Tibial artery (tissue), 4 donors: ENCODE measurements around the gene MMEL1.

Experiments
- DNase-seq, 2 donors: peaks; one replicate each; pipeline ENCODE4 v3.0.0-alpha.2; 2019
- H3K27ac ChIP-seq, 2 donors: fragments of 200-600 bp; sonication (generic) in 1 of 2; 1 replicate in 1 of 2; 2 replicates in 1 of 2; pipeline ENCODE4 v1.5.1; 2018 to 2019; ENCODE audit warnings: mild to moderate bottlenecking in 1 of 2
- H3K27me3 ChIP-seq, 2 donors: fragments of 200-600 bp; sonication (generic) in 1 of 2; one replicate each; pipeline versions ENCODE4 v1.5.1 to v1.6.0; 2016 to 2019
- H3K36me3 ChIP-seq, 3 donors: fragments of 200-600 bp; sonication (generic) in 2 of 3; one replicate each; pipeline ENCODE4 v1.5.1; 2016 to 2019; ENCODE audit warnings: mild to moderate bottlenecking in 2 of 3
- H3K4me1 ChIP-seq, 4 donors: fragments of 200-600 bp; sonication (generic) in 2 of 4; 1 replicate in 3 of 4; 2 replicates in 1 of 4; pipeline ENCODE4 v1.5.1; 2016 to 2019
- H3K4me3 ChIP-seq, 2 donors: fragments of 200-600 bp; sonication (generic) in 1 of 2; 1 replicate in 1 of 2; 2 replicates in 1 of 2; pipeline ENCODE4 v1.5.1; 2018 to 2019; ENCODE audit warnings: mild to moderate bottlenecking in 2 of 2
- H3K9me3 ChIP-seq, 3 donors: fragments of 200-600 bp; sonication (generic) in 1 of 3; one replicate each; pipeline ENCODE4 v1.5.1; 2016 to 2019
- intact Hi-C: fragments of 100-400 bp; cut with DNase I; formaldehyde crosslinking; loops from one replicate; pipeline ENCODE4 v1.15.0; 2023; ENCODE audit warnings: low total_unique reads
- TF ChIP-seq, protein P1 (sequence below), 2 experiments: fragments of 200-600 bp in 1 of 2; fragments of 450-650 bp in 1 of 2; IDR thresholded peaks; one replicate each; pipeline ENCODE4 v1.5.1; 2017 to 2019; ENCODE audit warnings: antibody characterized with exemption in 2 of 2, mild to moderate bottlenecking in 1 of 2, moderate library complexity in 1 of 2

The MMEL1 gene

DNA sequence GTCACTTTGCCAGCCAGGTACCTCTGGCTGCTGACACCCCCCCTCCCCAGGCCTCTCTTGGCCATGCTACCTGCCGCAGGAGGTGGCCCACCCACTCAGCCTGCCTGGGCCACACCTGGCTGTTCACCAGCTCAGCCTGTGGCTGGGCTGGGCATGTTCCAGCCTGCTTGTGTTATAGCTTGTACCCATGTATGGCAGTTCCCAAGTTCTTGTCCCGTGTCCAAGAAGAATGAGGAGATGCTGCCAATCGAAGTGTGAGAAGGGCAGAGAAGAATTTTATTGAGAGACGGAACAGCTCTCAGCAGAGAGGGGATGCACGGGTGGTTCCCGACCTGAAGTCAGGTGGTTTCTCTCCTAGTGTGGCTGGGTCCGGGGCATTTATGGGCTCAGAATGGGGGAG lies 3.9 kb upstream of the MMEL1 start:
- no peak overlapping the region for H3K4me3 ChIP-seq
- intact Hi-C loops: no loop called here
- no peak overlapping the region for H3K27ac ChIP-seq
- no peaks in the 10 kb centered on the region for H3K9me3 ChIP-seq
- DNase-seq: no peak
- TF ChIP-seq, protein P1, sequence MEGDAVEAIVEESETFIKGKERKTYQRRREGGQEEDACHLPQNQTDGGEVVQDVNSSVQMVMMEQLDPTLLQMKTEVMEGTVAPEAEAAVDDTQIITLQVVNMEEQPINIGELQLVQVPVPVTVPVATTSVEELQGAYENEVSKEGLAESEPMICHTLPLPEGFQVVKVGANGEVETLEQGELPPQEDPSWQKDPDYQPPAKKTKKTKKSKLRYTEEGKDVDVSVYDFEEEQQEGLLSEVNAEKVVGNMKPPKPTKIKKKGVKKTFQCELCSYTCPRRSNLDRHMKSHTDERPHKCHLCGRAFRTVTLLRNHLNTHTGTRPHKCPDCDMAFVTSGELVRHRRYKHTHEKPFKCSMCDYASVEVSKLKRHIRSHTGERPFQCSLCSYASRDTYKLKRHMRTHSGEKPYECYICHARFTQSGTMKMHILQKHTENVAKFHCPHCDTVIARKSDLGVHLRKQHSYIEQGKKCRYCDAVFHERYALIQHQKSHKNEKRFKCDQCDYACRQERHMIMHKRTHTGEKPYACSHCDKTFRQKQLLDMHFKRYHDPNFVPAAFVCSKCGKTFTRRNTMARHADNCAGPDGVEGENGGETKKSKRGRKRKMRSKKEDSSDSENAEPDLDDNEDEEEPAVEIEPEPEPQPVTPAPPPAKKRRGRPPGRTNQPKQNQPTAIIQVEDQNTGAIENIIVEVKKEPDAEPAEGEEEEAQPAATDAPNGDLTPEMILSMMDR (IDR thresholded peaks at IDR 0.05): no peak
- peaks cover 0 to 12% (median 3%) of the 10 kb centered on the region in 4 donors for H3K4me1 ChIP-seq
- peaks cover 0 to 71% of the 10 kb centered on the region in 2 donors for H3K27me3 ChIP-seq
- H3K36me3 ChIP-seq: no peaks in the 10 kb centered on the region

DNA sequence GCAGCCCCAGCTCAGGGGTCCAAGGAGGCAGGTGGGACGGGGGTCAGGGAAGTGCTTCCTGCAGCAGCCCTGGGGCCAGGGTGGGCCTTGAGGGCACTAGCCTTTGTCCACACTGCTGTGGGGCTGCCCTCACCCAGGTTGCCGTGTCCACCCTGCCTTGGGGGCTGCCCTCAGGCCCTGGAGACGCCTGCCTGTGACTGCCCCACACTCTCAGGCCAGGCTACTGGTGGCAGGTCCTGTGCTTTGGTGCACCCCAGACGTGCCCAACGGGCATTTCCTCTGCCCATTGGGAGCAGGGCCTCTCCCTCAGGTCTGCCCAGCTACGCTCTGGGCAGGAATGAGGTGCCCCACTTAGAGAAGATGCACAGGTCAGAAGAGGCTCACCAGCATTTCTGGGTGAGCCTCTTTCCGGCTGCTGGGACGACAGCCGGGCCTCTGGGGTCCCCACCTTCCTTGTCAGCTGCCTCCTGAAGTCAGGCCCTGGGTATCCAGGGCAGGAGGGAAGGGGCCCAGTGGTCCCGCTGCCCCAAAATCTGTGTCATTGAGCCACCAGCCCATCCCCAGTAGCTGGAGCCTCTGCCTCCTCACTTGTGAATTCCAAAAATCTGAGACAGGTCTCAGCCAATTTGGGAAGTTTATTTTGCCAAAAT lies 2.7 kb upstream of the MMEL1 start:
- H3K4me1 ChIP-seq: peaks cover 0 to 5% (median 0%) of the 10 kb centered on the region in 4 donors
- no peak for DNase-seq
- no peaks in the 10 kb centered on the region for H3K9me3 ChIP-seq
- H3K27ac ChIP-seq: no peak overlapping the region
- TF ChIP-seq, protein P1 (IDR thresholded peaks at IDR 0.05): no peak
- peaks cover 0 to 78% of the 10 kb centered on the region in 2 donors for H3K27me3 ChIP-seq
- H3K4me3 ChIP-seq: no peak overlapping the region
- intact Hi-C loops: no loop called here
- no peaks in the 10 kb centered on the region for H3K36me3 ChIP-seq

DNA sequence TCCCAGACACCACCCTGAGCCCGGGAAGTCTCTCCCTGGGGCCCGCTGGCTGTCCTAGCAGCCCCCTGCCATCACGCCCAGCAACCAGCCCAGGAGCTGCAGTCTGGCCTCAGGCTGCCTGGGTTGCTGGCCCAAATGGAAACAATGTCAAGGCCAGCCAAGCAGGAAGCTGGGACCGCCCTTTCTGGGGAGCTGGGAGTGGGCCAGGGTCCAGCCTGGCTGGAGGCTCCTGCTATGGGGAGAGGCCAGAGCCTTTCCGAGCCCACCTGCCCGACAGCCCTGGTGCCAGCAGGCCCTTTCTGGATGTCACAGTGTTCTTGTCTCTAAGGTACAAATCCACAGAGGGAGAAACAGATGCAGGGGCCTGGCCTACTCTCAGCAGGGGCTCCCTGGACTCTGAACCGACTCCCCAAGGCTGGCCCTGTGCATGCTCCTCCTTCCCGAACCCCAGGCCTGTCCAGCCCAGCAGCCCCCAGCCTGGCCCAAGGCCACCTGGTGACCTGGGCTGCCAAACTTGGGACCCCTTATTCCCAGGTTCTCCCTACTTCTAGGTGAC lies 1.2 kb upstream of the MMEL1 start:
- Histone ChIP-seq H3K36me3 (no peaks in the 10 kb centered on the region), H3K9me3 (no peaks in the 10 kb centered on the region), H3K27me3 (peaks cover 0 to 82% of the 10 kb centered on the region in 2 donors), H3K4me1 (peaks cover 0 to 4% (median under 1%) of the 10 kb centered on the region in 4 donors), H3K4me3 (no peak overlapping the region), H3K27ac (no peak overlapping the region)
- intact Hi-C loops: no loop called here
- TF ChIP-seq, protein P1 (IDR thresholded peaks at IDR 0.05): no peak
- DNase-seq: no peak

DNA sequence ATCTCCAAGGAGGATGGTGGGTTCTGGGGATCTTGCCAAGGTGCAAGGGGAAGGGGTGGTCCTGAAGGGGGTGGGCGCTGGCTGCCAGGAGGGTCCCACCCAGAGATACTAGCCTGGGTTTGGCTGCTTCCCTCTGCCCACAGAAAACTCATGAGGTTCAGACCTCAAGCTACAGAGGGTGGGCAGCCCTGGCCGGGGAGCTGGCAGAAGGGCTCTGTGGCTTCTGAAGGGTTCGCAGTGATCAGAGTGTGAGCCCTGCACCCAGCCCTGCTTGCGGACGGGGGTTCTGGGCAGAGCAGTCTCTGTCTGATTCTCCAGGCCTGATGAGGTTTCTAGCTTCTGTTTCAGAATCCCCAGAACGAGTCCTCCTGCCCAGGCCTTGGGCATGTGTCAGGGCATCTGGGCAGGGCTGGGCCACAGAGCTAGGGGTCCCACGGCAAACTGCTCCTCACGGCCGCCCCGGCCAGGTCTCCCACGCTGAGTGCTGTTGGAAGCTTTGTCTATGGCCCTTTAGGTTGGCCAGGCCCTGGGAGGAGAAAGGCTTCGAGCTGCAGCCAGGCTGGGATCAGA lies 635 bp upstream of the MMEL1 start:
- Histone ChIP-seq H3K27ac (no peak overlapping the region), H3K4me3 (no peak overlapping the region), H3K27me3 (peaks cover 0 to 82% of the 10 kb centered on the region in 2 donors), H3K4me1 (peaks cover 0 to 9% (median 3%) of the 10 kb centered on the region in 4 donors), H3K36me3 (no peaks in the 10 kb centered on the region), H3K9me3 (no peaks in the 10 kb centered on the region)
- TF ChIP-seq, protein P1 (IDR thresholded peaks at IDR 0.05): no peak
- intact Hi-C loops: no loop called here
- no peak for DNase-seq

DNA sequence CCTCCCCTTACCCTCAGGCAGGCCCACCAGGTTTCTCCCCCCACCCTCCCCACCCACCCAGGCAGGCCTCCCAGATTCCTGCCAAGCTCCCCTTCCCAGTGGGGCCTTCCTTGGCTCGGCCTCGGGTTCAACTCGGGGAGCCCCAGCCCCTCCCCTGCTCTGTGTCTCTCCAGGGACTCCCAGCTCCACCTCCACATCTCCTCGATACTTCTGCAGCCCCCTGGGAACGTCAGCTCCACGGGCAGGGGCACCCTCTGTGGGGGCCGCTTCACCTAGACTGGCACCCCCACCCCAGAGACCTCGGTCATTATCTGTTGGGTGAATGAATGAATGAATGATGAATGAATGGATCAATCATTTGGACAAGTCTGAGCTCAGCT lies 775 bp downstream of the MMEL1 start:
- Histone ChIP-seq H3K4me3 (no peak overlapping the region), H3K4me1 (peaks cover 0 to 14% (median 3%) of the 10 kb centered on the region in 4 donors), H3K27me3 (peaks cover 0 to 87% of the 10 kb centered on the region in 2 donors), H3K27ac (no peak overlapping the region), H3K9me3 (no peaks in the 10 kb centered on the region), H3K36me3 (no peaks in the 10 kb centered on the region)
- TF ChIP-seq, protein P1 (IDR thresholded peaks at IDR 0.05): no peak
- intact Hi-C loops: no loop called here
- no peak for DNase-seq
